Neuron (in vitro differentiated cells): ENCODE measurements around the gene PSMB7.

Experiments used
- H2AFZ ChIP-seq: one replicate; pipeline ENCODE4 v1.6.1; 2013; ENCODE audit warnings: low read depth, mild to moderate bottlenecking, inconsistent platforms, low read length, moderate library complexity
- H3K27me3 ChIP-seq: one replicate; pipeline ENCODE4 v1.6.1; 2013; ENCODE audit warnings: low read length; ENCODE audit not compliant: insufficient read depth
- H3K36me3 ChIP-seq: one replicate; pipeline ENCODE4 v1.6.1; 2013; ENCODE audit warnings: low read length; ENCODE audit not compliant: insufficient read depth
- H3K4me1 ChIP-seq: one replicate; pipeline ENCODE4 v1.6.1; 2013; ENCODE audit warnings: low read length; ENCODE audit not compliant: insufficient read depth
- H3K4me3 ChIP-seq: 2 replicates; pipeline ENCODE4 v1.5.1; 2013; ENCODE audit warnings: mild to moderate bottlenecking, low read length, moderate library complexity
- H3K9me3 ChIP-seq: one replicate; pipeline ENCODE4 v1.6.1; 2013; ENCODE audit warnings: low read length

Gene PSMB7

GRCh38 chr9:124363326-124364096 is 51.7 kb downstream of the PSMB7 start:
- Histone ChIP-seq H3K9me3 (no peaks in the 10 kb centered on the region), H2AFZ (no peak overlapping the region), H3K36me3 (peaks cover 3% of the 10 kb centered on the region), H3K27me3 (no peaks in the 10 kb centered on the region), H3K4me3 (no peak overlapping the region), H3K4me1 (peaks cover 6% of the 10 kb centered on the region)

- Histone ChIP-seq H3K9me3 (no peaks in the 10 kb centered on the region), H2AFZ (no peak overlapping the region), H3K4me1 (peaks cover 6% of the 10 kb centered on the region), H3K36me3 (peaks cover 5% of the 10 kb centered on the region), H3K4me3 (no peak overlapping the region), H3K27me3 (no peaks in the 10 kb centered on the region)
These were observed 54.1 kb downstream of the PSMB7 start for GRCh38 chr9:124361128-124361527.

GRCh38 chr9:124359855-124360678 is 55.2 kb downstream of the PSMB7 start:
- H3K9me3 ChIP-seq = no peaks in the 10 kb centered on the region
- H3K36me3 ChIP-seq = peaks cover 15% of the 10 kb centered on the region
- H3K27me3 ChIP-seq = no peaks in the 10 kb centered on the region
- H2AFZ ChIP-seq = no peak overlapping the region
- H3K4me3 ChIP-seq = no peak overlapping the region
- peaks cover 6% of the 10 kb centered on the region for H3K4me1 ChIP-seq

GRCh38 chr9:124359426-124359825 is 55.8 kb downstream of the PSMB7 start:
- Histone ChIP-seq H3K4me3 (no peak overlapping the region), H3K4me1 (peaks cover 6% of the 10 kb centered on the region), H3K9me3 (no peaks in the 10 kb centered on the region), H2AFZ (no peak overlapping the region), H3K36me3 (peaks cover 20% of the 10 kb centered on the region), H3K27me3 (no peaks in the 10 kb centered on the region)

GRCh38 chr9:124358631-124359030 is 56.6 kb downstream of the PSMB7 start:
- Histone ChIP-seq H3K9me3 (no peaks in the 10 kb centered on the region), H3K4me1 (peaks cover 6% of the 10 kb centered on the region), H3K4me3 (no peak overlapping the region), H3K36me3 (peaks cover 28% of the 10 kb centered on the region), H3K27me3 (no peaks in the 10 kb centered on the region), H2AFZ (no peak overlapping the region)

GRCh38 chr9:124357721-124358361 is 57.4 kb downstream of the PSMB7 start:
- Histone ChIP-seq H3K4me3 (no peak overlapping the region), H2AFZ (no peak overlapping the region), H3K4me1 (peaks cover 3% of the 10 kb centered on the region), H3K36me3 (peaks cover 36% of the 10 kb centered on the region), H3K9me3 (no peaks in the 10 kb centered on the region), H3K27me3 (no peaks in the 10 kb centered on the region)

- peaks cover 44% of the 10 kb centered on the region for H3K36me3 ChIP-seq
- H3K4me1 ChIP-seq = peaks cover 3% of the 10 kb centered on the region
- H3K4me3 ChIP-seq = no peak overlapping the region
- H3K27me3 ChIP-seq = no peaks in the 10 kb centered on the region
- H3K9me3 ChIP-seq = no peaks in the 10 kb centered on the region
- H2AFZ ChIP-seq = no peak overlapping the region
These were observed 58.4 kb downstream of the PSMB7 start for GRCh38 chr9:124356745-124357390.

- no peaks in the 10 kb centered on the region for H3K27me3 ChIP-seq
- H2AFZ ChIP-seq = no peak overlapping the region
- H3K4me3 ChIP-seq = no peak overlapping the region
- no peaks in the 10 kb centered on the region for H3K9me3 ChIP-seq
- H3K36me3 ChIP-seq = peaks cover 52% of the 10 kb centered on the region
- peaks cover 7% of the 10 kb centered on the region for H3K4me1 ChIP-seq
These were observed 59.1 kb downstream of the PSMB7 start for GRCh38 chr9:124355941-124356744.

GRCh38 chr9:124355039-124355940 is 60.0 kb downstream of the PSMB7 start:
- H3K27me3 ChIP-seq = no peaks in the 10 kb centered on the region
- peaks cover 59% of the 10 kb centered on the region for H3K36me3 ChIP-seq
- no peak overlapping the region for H2AFZ ChIP-seq
- H3K4me3 ChIP-seq = no peak overlapping the region
- peaks cover 14% of the 10 kb centered on the region for H3K4me1 ChIP-seq
- no peaks in the 10 kb centered on the region for H3K9me3 ChIP-seq

- no peak overlapping the region for H2AFZ ChIP-seq
- no peaks in the 10 kb centered on the region for H3K9me3 ChIP-seq
- H3K36me3 ChIP-seq = peaks cover 59% of the 10 kb centered on the region
- peaks cover 22% of the 10 kb centered on the region for H3K4me1 ChIP-seq
- H3K27me3 ChIP-seq = no peaks in the 10 kb centered on the region
- H3K4me3 ChIP-seq = no peak overlapping the region
These were observed 60.8 kb downstream of the PSMB7 start for GRCh38 chr9:124354346-124355038.

- Histone ChIP-seq H3K27me3 (no peaks in the 10 kb centered on the region), H3K4me3 (no peak overlapping the region), H2AFZ (no peak overlapping the region), H3K4me1 (peaks cover 25% of the 10 kb centered on the region), H3K36me3 (peaks cover 63% of the 10 kb centered on the region), H3K9me3 (no peaks in the 10 kb centered on the region)
These were observed 61.4 kb downstream of the PSMB7 start for GRCh38 chr9:124353811-124354274.
